K562 (cell line): ENCODE results near the gene PSMD11. TPM values are rescaled to one million over a fixed set of nuclear protein-coding genes. Genes with fewer than 3 reads are reported as not detected.
A peak's percentile ranks its signal among the peaks of the same experiment; 100 is the strongest.

Experiments
- ATAC-seq: fragments of 200-7000 bp; cut with Tn5 transposase; 3 replicates; pipeline ENCODE4 v1.9.1; 2020; ENCODE audit warnings: moderate library complexity
- BruUV-seq: library from RNA; stranded (reverse); fragments of 400-500 nt; replicated peaks from 2 replicates; lab custom pipeline; 2021; lab: Mats Ljungman, UMichigan
- CTCF ChIA-PET: fragments of 300-600 bp; formaldehyde crosslinking; extraction: SDS; loops from one replicate; lab custom pipeline; 2021; ENCODE audit warnings: low intra/inter-chr PET ratio; lab: Yijun Ruan, JAX
- POLR2A ChIA-PET: fragments of 300-600, 350-650 bp; sonication (Branson Sonifier 250); formaldehyde crosslinking; extraction: SDS; loops from one replicate; lab custom pipeline; 2021; ENCODE audit warnings: antibody characterized with exemption, inconsistent platforms; lab: Yijun Ruan, JAX
- DNase-seq, 4 experiments: peaks; one replicate each; pipeline versions ENCODE4 v3.0.0 to v3.0.0-alpha.2; 2011 to 2018; ENCODE audit warnings: low spot score in 3 of 4, mixed read lengths in 3 of 4; ENCODE audit errors: extremely low read depth in 1 of 4
- FAIRE-seq: peaks from 2 replicates; lab custom pipeline; 2011; peaks lifted over from hg19 to GRCh38; lab: Jason Lieb, UNC
- H2AFZ ChIP-seq: 2 replicates; pipeline ENCODE4 v1.6.0; 2011; ENCODE audit warnings: low read depth, low read length, control low read depth, inconsistent platforms
- H3K27ac ChIP-seq: fragments of 200-600 bp; 3 replicates; pipeline ENCODE4 v1.8.0; 2011; ENCODE audit warnings: low read depth, mild to moderate bottlenecking, control low read depth, inconsistent platforms, low read length, moderate library complexity, mixed read lengths; ENCODE audit errors: extremely low read depth
- H3K27me3 ChIP-seq, 2 experiments: fragments of 300-600 bp in 1 of 2; 2 replicates in 1 of 2; 3 replicates in 1 of 2; pipeline versions ENCODE4 v1.6.0 to v1.8.0; 2011; ENCODE audit warnings: inconsistent platforms in 2 of 2, low read length in 2 of 2, mild to moderate bottlenecking in 1 of 2, mixed read lengths in 1 of 2, moderate library complexity in 1 of 2; ENCODE audit not compliant: control insufficient read depth in 2 of 2, insufficient read depth in 2 of 2
- H3K36me3 ChIP-seq: fragments of 300-600 bp; 3 replicates; pipeline ENCODE4 v1.8.0; 2011; ENCODE audit warnings: mild to moderate bottlenecking, low read length, inconsistent platforms; ENCODE audit not compliant: control insufficient read depth, insufficient read depth
- H3K4me1 ChIP-seq, 2 experiments: fragments of 200-600 bp in 1 of 2; replicated peaks in 1 of 2; 2 replicates in 1 of 2; 3 replicates in 1 of 2; pipeline versions ENCODE4 v1.5.1 to v1.8.0; 2011; ENCODE audit warnings: inconsistent platforms in 2 of 2, low read length in 2 of 2, mild to moderate bottlenecking in 1 of 2, mixed read lengths in 1 of 2, moderate library complexity in 1 of 2; ENCODE audit not compliant: control insufficient read depth in 2 of 2, insufficient read depth in 2 of 2
- H3K4me2 ChIP-seq: 2 replicates; pipeline ENCODE4 v1.6.1; 2011; ENCODE audit warnings: low read length, control low read depth, inconsistent platforms, mixed read lengths; ENCODE audit not compliant: insufficient read depth
- H3K4me3 ChIP-seq: fragments of 200-600 bp; sonication (generic), shearing (Covaris generic); 2 replicates; pipeline ENCODE4 v1.5.1; 2016; ENCODE audit warnings: control low read depth, inconsistent platforms
- H3K79me2 ChIP-seq: fragments of 200-600 bp; 3 replicates; pipeline ENCODE4 v1.8.0; 2011; ENCODE audit warnings: low read length, inconsistent platforms; ENCODE audit not compliant: control insufficient read depth, insufficient read depth
- H3K9ac ChIP-seq, 2 experiments: 2 replicates each; pipeline versions ENCODE4 v1.6.0 to v1.6.1; 2011; ENCODE audit warnings: low read depth in 2 of 2, low read length in 2 of 2, control low read depth in 1 of 2, inconsistent platforms in 1 of 2, mild to moderate bottlenecking in 1 of 2, mixed read lengths in 1 of 2; ENCODE audit not compliant: insufficient read depth in 1 of 2
- H3K9me1 ChIP-seq: one replicate; pipeline ENCODE4 v1.6.0; 2011; ENCODE audit warnings: inconsistent platforms, mild to moderate bottlenecking, low read length, moderate library complexity; ENCODE audit not compliant: control insufficient read depth, insufficient read depth
- H3K9me3 ChIP-seq: replicated peaks from 2 replicates; pipeline ENCODE4 v1.5.1; 2011; ENCODE audit warnings: low read depth, low read length, inconsistent platforms; ENCODE audit not compliant: control insufficient read depth, insufficient read depth
- H4K20me1 ChIP-seq: replicated peaks from 2 replicates; pipeline ENCODE4 v1.6.1; 2011; ENCODE audit warnings: low read length, inconsistent platforms, mixed read lengths; ENCODE audit not compliant: control insufficient read depth, insufficient read depth
- ARID3A ChIP-seq: IDR thresholded peaks from 2 replicates; pipeline ENCODE4 v1.6.1; 2012; ENCODE audit warnings: low read depth, low read length, improper control_type of control experiment, borderline replicate concordance
- BRF2 ChIP-seq: IDR thresholded peaks from 3 replicates; pipeline ENCODE4 v1.6.1; 2011; ENCODE audit warnings: borderline replicate concordance, mild to moderate bottlenecking; ENCODE audit not compliant: insufficient read length, insufficient read depth
- CHCHD3 ChIP-seq: fragments of 250-450 bp; sonication (Bioruptor Pico); IDR thresholded peaks from 2 replicates; pipeline ENCODE4 v2.1.2; 2022; ENCODE audit warnings: mild to moderate bottlenecking
- FOSL1 ChIP-seq: fragments of 200-800 bp; sonication (Bioruptor generic); conservative IDR thresholded peaks from 2 replicates; pipeline ENCODE4 v1.6.1; 2016; ENCODE audit warnings: missing genetic modification characterization, missing compliant biosample characterization
- SMARCB1 ChIP-seq: IDR thresholded peaks from 2 replicates; pipeline ENCODE4 v1.6.1; 2011; ENCODE audit warnings: improper control_type of control experiment, low read depth; ENCODE audit not compliant: insufficient read length
- SPI1 ChIP-seq: IDR thresholded peaks from 2 replicates; pipeline ENCODE4 v1.6.1; 2011; ENCODE audit warnings: low read depth, low read length, control low read depth, borderline replicate concordance
- ZBTB40 ChIP-seq, 2 experiments: fragments of 450-650 bp in 1 of 2; sonication (generic) in 1 of 2; formaldehyde crosslinking in 1 of 2; IDR thresholded peaks; 2 replicates each; pipeline versions ENCODE4 v1.7.1 to v1.9.0; 2016 to 2022; ENCODE audit warnings: inconsistent platforms in 1 of 2, mild to moderate bottlenecking in 1 of 2, missing genetic modification reagents in 1 of 2
- WGBS: fragments of 100-300 bp; shearing (Covaris generic); methylation state at CpG from one replicate; pipeline ENCODE4 v1.1.6; 2016; ENCODE audit warnings: low coverage, mixed read lengths; ENCODE audit not compliant: insufficient coverage; ENCODE audit errors: missing lambda C conversion rate; 5-methylcytosine and 5-hydroxymethylcytosine counted together
- in situ Hi-C: fragments of 300-500 bp; cut with MboI; formaldehyde crosslinking; loops from 4 replicates; pipeline ENCODE4 v1.15.0; 2018; ENCODE audit warnings: inconsistent platforms, mixed read lengths
- intact Hi-C: fragments of 100-400 bp; cut with micrococcal nuclease; formaldehyde crosslinking; loops from 2 replicates; pipeline ENCODE4 v1.14.2; 2022
- polyA plus RNA-seq, 8 experiments: library from polyadenylated mRNA; depleted of rRNA in 4 of 8; stranded (reverse) in 5 of 8; unstranded in 3 of 8; fragments of >200 nt; fragmentation: Nextera tagmentation in 2 of 8; fragmentation: Illumina TruSeq in 1 of 8; extraction: Ambion mirVana in 2 of 8; extraction: Trizol in 1 of 8; gene quantifications; 2 replicates each; pipeline versions ENCODE4 v1.2.1 to v1.2.3, GENCODE V29; 2011 to 2014; ENCODE audit warnings: inconsistent platforms in 1 of 8, missing spikeins in 1 of 8
- total RNA-seq, 7 experiments: library from RNA; depleted of rRNA in 6 of 7; stranded (reverse); fragments of >200 nt in 6 of 7; fragmentation: Illumina TruSeq in 2 of 7; extraction: Trizol in 2 of 7; gene quantifications; 2 replicates each; pipeline versions ENCODE4 v1.2.1 to v1.2.3, GENCODE V29; 2011 to 2021; ENCODE audit warnings: low replicate concordance in 1 of 7

Gene PSMD11
- total and polyA plus RNA-seq, 9 of the 15 experiments (the other 6 are each of a cell fraction or from before 2014, with no cell fraction given) = 104 to 378 (median 158) TPM

DNA sequence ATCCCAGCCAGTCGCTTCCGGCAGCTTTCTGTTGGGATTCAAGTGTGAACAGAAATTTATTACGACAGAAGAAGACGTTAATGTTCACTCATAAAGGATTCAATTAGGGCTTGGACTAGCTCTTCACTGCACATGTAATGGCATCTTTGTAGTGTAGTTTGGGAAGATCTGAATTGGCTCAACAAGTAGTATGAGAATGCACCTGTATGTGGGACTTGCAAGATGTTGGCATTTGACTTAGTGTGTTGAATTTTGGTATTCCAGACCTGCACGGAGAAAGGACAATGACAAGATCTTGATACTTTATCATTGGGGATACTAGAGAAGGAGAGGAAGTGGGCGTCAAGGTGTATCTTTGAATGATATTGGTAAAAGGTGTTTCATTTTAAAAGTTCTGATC, 1.2 kb downstream of the PSMD11 start:
- Histone ChIP-seq H3K4me3 (peak overlapping the region; percentile 99), H3K27me3 (no peaks in the 10 kb centered on the region), H3K79me2 (peaks cover 61% of the 10 kb centered on the region), H3K9me3 (no peaks in the 10 kb centered on the region), H3K9ac (peak overlapping the region; percentile 98 to 99), H3K36me3 (peaks cover 56% of the 10 kb centered on the region), H4K20me1 (peaks cover 8% of the 10 kb centered on the region; the same call in 1 of the 2 replicates), H2AFZ (no peak overlapping the region), H3K4me2 (peak overlapping the region; percentile 94), H3K9me1 (no peaks in the 10 kb centered on the region), H3K27ac (peak overlapping the region; percentile 95), H3K4me1 (peaks cover 11 to 17% of the 10 kb centered on the region in 2 experiments; a peak in 4 of 5 replicates)
- intact Hi-C loops (loop anchor here (2.0 to 10.0 kb wide), 2 partner anchors 71 to 103 kb away; partner anchors contain the start of gene C17orf75), in situ Hi-C loops (no loop called here)
- no peak for ATAC-seq
- DNase-seq = no peak
- 1% methylated on average over 6 of the region's 6 CpGs for WGBS
- CTCF ChIA-PET = no interaction called here
- peak; percentile 26 for FAIRE-seq
- POLR2A ChIA-PET = interaction anchor here (0.6 to 1.6 kb wide), 3 partner anchors 16 to 415 kb away, joined by 3 to 8 read pairs (median 5); no protein-coding TSS in a partner anchor
- TF ChIP-seq ZBTB40 (IDR thresholded peaks at IDR 0.05) (peak; percentile 7; the same call in 1 of the 2 replicates), ZBTB40 (CRISPR knock-in tag; IDR thresholded peaks at IDR 0.05) (no peak), CHCHD3 (no peak), ARID3A (no peak), SPI1 (peak; percentile 37; the same call in 1 of the 2 replicates), FOSL1 (tag) (0 out of 2 replicates have a peak, but pooled peaks have one; percentile 5), SMARCB1 (peak; percentile 71), BRF2 (no peak)
- TSS peak; percentile 52 for BruUV-seq
